H7 (cell line): ENCODE data around the gene PDLIM3. TPM values are rescaled to one million over a fixed set of nuclear protein-coding genes. Genes with fewer than 3 reads are reported as not detected.
"Not testable (repeated sequence)": the region's sequence is repeated elsewhere in the genome, so short reads cannot be mapped to it uniquely, and the experiment has no call there.

Source experiments
- DNase-seq: peaks from one replicate; pipeline ENCODE4 v3.0.0; 2012
- H3K27me3 ChIP-seq: 2 replicates; pipeline ENCODE4 v1.6.0; 2011; ENCODE audit warnings: mild to moderate bottlenecking, low read length; ENCODE audit not compliant: control insufficient read depth, insufficient read depth
- H3K36me3 ChIP-seq: replicated peaks from 2 replicates; pipeline ENCODE4 v1.5.1; 2011; ENCODE audit warnings: low read length; ENCODE audit not compliant: control insufficient read depth, insufficient read depth
- H3K4me3 ChIP-seq: 2 replicates; pipeline ENCODE4 v1.5.1; 2011; ENCODE audit warnings: low read depth, mild to moderate bottlenecking, control low read depth, low read length, moderate library complexity; ENCODE audit not compliant: insufficient read depth
- total RNA-seq: library from RNA; depleted of rRNA; stranded (reverse); fragments of >200 nt; shearing (Covaris generic); gene quantifications from 2 replicates; pipeline ENCODE4 v1.2.3, GENCODE V29; 2014

Gene PDLIM3
- total RNA-seq, 1 experiment from 2014 or later: 7.0 TPM

GRCh38 chr4:185518494-185518893, 16.8 kb downstream of the PDLIM3 start:
- no peaks in the 10 kb centered on the region for H3K36me3 ChIP-seq
- no peak for DNase-seq
- no peak overlapping the region for H3K4me3 ChIP-seq

GRCh38 chr4:185518069-185518468, 17.2 kb downstream of the PDLIM3 start:
- no peak for DNase-seq
- Histone ChIP-seq H3K36me3 (no peaks in the 10 kb centered on the region), H3K4me3 (no peak overlapping the region), H3K27me3 (no peaks in the 10 kb centered on the region)

More at GRCh38 chr4:185518494-185518893, 16.8 kb downstream of the PDLIM3 start:
- H3K27me3 ChIP-seq: no peaks in the 10 kb centered on the region

- Histone ChIP-seq H3K36me3 (no peaks in the 10 kb centered on the region), H3K27me3 (no peaks in the 10 kb centered on the region), H3K4me3 (no peak overlapping the region)
- no peak for DNase-seq
Measured at GRCh38 chr4:185515248-185515647, 20.1 kb downstream of the PDLIM3 start.

- Histone ChIP-seq H3K36me3 (no peaks in the 10 kb centered on the region), H3K4me3 (no peak overlapping the region), H3K27me3 (no peaks in the 10 kb centered on the region)
- DNase-seq: no peak
Measured at GRCh38 chr4:185514182-185514697, 21.1 kb downstream of the PDLIM3 start.

- Histone ChIP-seq H3K4me3 (no peak overlapping the region), H3K27me3 (no peaks in the 10 kb centered on the region), H3K36me3 (no peaks in the 10 kb centered on the region)
- DNase-seq: no peak
Measured at GRCh38 chr4:185513489-185514181, 21.7 kb downstream of the PDLIM3 start.

- H3K36me3 ChIP-seq: no peaks in the 10 kb centered on the region
- DNase-seq: no peak
- no peak overlapping the region for H3K4me3 ChIP-seq
- H3K27me3 ChIP-seq: no peaks in the 10 kb centered on the region
Measured at GRCh38 chr4:185512516-185512915, 22.8 kb downstream of the PDLIM3 start.

GRCh38 chr4:185511243-185511642, 24.1 kb downstream of the PDLIM3 start:
- H3K36me3 ChIP-seq, DNase-seq, H3K4me3 ChIP-seq, H3K27me3 ChIP-seq: not testable (repeated sequence)

GRCh38 chr4:185510806-185511205, 24.5 kb downstream of the PDLIM3 start:
- no peak for DNase-seq
- Histone ChIP-seq H3K4me3 (no peak overlapping the region), H3K36me3 (no peaks in the 10 kb centered on the region)

GRCh38 chr4:185508181-185508580, 27.1 kb downstream of the PDLIM3 start:
- DNase-seq: no peak
- Histone ChIP-seq H3K4me3 (no peak overlapping the region), H3K36me3 (no peaks in the 10 kb centered on the region), H3K27me3 (no peaks in the 10 kb centered on the region)

More at GRCh38 chr4:185510806-185511205, 24.5 kb downstream of the PDLIM3 start:
- no peaks in the 10 kb centered on the region for H3K27me3 ChIP-seq

- DNase-seq: peak; percentile 43
- Histone ChIP-seq H3K27me3 (no peaks in the 10 kb centered on the region), H3K36me3 (no peaks in the 10 kb centered on the region), H3K4me3 (no peak overlapping the region)
Measured at GRCh38 chr4:185506422-185506821, 28.9 kb downstream of the PDLIM3 start.

- Histone ChIP-seq H3K27me3 (no peaks in the 10 kb centered on the region), H3K4me3 (no peak overlapping the region), H3K36me3 (no peaks in the 10 kb centered on the region)
- DNase-seq: no peak
Measured at GRCh38 chr4:185504098-185505047, 30.9 kb downstream of the PDLIM3 start.

GRCh38 chr4:185502386-185502785, 32.9 kb downstream of the PDLIM3 start:
- H3K4me3 ChIP-seq: no peak overlapping the region
- DNase-seq: no peak
- H3K27me3 ChIP-seq: no peaks in the 10 kb centered on the region
- no peaks in the 10 kb centered on the region for H3K36me3 ChIP-seq

GRCh38 chr4:185500576-185500975, 34.7 kb downstream of the PDLIM3 start:
- Histone ChIP-seq H3K36me3 (no peaks in the 10 kb centered on the region), H3K27me3 (no peaks in the 10 kb centered on the region), H3K4me3 (no peak overlapping the region)
- DNase-seq: no peak

GRCh38 chr4:185500035-185500434, 35.3 kb downstream of the PDLIM3 start:
- no peaks in the 10 kb centered on the region for H3K27me3 ChIP-seq
- H3K4me3 ChIP-seq: no peak overlapping the region
- H3K36me3 ChIP-seq: no peaks in the 10 kb centered on the region
- DNase-seq: no peak

- no peak overlapping the region for H3K4me3 ChIP-seq
- H3K27me3 ChIP-seq: peaks cover 3% of the 10 kb centered on the region; the same call in 1 of the 2 replicates
- no peaks in the 10 kb centered on the region for H3K36me3 ChIP-seq
- DNase-seq: no peak
Measured at GRCh38 chr4:185488650-185489049, 46.7 kb downstream of the PDLIM3 start.
